Panc1 (cell line): Measurements from ENCODE around the gene FBXO36.

Experiments
- POLR2AphosphoS5 ChIP-seq: IDR thresholded peaks from 2 replicates; pipeline ENCODE4 v1.6.1; 2012; ENCODE audit warnings: mild to moderate bottlenecking, low read depth, low read length, moderate library complexity
- SIN3A ChIP-seq: IDR thresholded peaks from 2 replicates; pipeline ENCODE4 v1.6.1; 2012; ENCODE audit warnings: low read depth, mild to moderate bottlenecking, low read length, moderate library complexity, borderline replicate concordance; ENCODE audit not compliant: insufficient read depth
- TCF7L2 ChIP-seq: IDR thresholded peaks from 2 replicates; pipeline ENCODE4 v1.6.1; 2011; ENCODE audit warnings: mild to moderate bottlenecking, low read depth, low read length, inconsistent platforms
- TF ChIP-seq, protein P1 (sequence below): fragments of 450-650 bp; IDR thresholded peaks from 2 replicates; pipeline ENCODE4 v1.5.1; 2017; ENCODE audit warnings: mild to moderate bottlenecking
- TF ChIP-seq, protein P2 (sequence below), 2 experiments: IDR thresholded peaks; 2 replicates each; pipeline ENCODE4 v1.6.1; 2011 to 2012; ENCODE audit warnings: low read depth in 2 of 2, control low read depth in 1 of 2, low read length in 1 of 2, mild to moderate bottlenecking in 1 of 2, moderate library complexity in 1 of 2; ENCODE audit not compliant: insufficient read depth in 1 of 2

DNA sequence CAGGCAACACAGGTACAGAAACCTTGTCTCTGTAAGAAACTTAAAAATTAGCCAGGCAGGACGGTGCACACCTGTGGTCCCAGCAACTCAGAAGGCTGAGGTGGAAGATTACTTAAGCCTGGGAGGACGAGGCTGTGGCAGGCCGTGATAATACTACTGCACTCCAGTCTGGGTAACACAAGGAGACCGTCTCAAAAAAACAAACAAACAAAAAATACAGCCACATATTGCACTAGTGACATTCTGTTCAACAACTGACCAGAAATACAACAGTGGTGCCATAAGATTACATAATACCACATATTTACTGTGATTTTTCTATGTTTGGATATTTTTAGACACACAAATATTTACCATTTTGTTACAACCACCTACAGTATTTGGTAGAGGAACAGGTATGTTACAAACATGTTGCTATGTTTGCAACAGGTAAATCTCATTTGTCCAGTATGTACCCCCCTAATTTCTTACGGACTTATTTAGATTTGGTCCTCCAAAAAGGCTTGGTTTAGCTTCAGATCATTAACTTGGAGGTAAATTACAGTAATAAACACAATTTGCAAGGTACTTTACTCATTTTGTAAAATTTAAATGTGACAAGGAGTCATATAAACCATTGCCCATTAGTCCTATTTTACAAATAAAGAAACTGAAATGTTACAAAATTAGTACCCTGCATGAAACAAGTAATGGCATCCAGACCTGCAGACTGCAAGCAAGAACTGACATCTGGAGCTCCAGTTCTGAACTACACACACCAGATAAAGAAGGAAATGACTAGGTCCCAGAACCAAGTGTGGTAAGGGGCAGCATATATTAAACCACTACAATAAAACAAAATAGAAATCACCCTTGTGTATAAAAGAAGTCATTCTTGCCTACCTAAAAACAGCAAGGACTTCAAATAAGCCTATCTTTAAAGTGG lies 37.3 kb upstream of the FBXO36 start:
- TF ChIP-seq, protein P1, sequence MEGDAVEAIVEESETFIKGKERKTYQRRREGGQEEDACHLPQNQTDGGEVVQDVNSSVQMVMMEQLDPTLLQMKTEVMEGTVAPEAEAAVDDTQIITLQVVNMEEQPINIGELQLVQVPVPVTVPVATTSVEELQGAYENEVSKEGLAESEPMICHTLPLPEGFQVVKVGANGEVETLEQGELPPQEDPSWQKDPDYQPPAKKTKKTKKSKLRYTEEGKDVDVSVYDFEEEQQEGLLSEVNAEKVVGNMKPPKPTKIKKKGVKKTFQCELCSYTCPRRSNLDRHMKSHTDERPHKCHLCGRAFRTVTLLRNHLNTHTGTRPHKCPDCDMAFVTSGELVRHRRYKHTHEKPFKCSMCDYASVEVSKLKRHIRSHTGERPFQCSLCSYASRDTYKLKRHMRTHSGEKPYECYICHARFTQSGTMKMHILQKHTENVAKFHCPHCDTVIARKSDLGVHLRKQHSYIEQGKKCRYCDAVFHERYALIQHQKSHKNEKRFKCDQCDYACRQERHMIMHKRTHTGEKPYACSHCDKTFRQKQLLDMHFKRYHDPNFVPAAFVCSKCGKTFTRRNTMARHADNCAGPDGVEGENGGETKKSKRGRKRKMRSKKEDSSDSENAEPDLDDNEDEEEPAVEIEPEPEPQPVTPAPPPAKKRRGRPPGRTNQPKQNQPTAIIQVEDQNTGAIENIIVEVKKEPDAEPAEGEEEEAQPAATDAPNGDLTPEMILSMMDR = no peak
- TF ChIP-seq SIN3A (no peak), TCF7L2 (no peak), POLR2AphosphoS5 (no peak)
- TF ChIP-seq, protein P2, sequence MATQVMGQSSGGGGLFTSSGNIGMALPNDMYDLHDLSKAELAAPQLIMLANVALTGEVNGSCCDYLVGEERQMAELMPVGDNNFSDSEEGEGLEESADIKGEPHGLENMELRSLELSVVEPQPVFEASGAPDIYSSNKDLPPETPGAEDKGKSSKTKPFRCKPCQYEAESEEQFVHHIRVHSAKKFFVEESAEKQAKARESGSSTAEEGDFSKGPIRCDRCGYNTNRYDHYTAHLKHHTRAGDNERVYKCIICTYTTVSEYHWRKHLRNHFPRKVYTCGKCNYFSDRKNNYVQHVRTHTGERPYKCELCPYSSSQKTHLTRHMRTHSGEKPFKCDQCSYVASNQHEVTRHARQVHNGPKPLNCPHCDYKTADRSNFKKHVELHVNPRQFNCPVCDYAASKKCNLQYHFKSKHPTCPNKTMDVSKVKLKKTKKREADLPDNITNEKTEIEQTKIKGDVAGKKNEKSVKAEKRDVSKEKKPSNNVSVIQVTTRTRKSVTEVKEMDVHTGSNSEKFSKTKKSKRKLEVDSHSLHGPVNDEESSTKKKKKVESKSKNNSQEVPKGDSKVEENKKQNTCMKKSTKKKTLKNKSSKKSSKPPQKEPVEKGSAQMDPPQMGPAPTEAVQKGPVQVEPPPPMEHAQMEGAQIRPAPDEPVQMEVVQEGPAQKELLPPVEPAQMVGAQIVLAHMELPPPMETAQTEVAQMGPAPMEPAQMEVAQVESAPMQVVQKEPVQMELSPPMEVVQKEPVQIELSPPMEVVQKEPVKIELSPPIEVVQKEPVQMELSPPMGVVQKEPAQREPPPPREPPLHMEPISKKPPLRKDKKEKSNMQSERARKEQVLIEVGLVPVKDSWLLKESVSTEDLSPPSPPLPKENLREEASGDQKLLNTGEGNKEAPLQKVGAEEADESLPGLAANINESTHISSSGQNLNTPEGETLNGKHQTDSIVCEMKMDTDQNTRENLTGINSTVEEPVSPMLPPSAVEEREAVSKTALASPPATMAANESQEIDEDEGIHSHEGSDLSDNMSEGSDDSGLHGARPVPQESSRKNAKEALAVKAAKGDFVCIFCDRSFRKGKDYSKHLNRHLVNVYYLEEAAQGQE (IDR thresholded peaks at IDR 0.05; ENCODE audit: insufficient read depth in 1 of 2, low read depth in 2 of 2, low read length in 1 of 2) = no peak
